ENCODE results near the gene USHBP1.
"Not testable (repeated sequence)": the region's sequence is repeated elsewhere in the genome, so short reads cannot be mapped to it uniquely, and the experiment has no call there.

The USHBP1 gene

DNA sequence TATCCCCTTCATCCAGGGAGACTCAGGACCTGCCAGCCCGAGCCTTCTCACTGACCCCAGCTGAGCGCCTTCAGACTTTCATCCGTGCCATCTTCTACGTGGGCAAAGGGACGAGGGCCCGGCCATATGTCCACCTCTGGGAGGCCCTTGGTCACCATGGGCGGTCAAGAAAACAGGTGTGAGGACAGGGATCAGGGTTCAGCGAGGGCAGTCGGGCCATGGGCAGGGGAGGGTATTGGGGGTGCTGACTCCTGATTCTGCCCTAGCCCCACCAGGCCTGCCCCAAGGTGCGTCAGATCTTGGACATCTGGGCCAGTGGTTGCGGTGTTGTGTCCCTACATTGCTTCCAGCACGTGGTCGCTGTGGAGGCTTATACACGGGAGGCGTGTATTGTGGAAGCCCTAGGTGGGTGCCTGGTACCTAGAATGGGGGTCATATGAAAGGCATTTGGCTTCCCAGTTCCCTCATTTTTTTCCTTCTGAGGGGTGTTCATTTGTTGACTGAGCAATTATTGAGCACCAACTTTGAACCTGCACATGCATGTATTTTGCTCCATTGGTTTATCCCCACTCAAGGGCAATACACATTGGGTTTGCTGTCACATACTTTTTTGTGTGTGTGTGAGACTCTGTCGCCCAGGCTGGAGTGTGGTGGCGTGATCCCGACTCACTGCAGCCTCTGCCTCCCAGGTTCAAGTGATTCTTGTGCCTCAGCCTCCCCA, 21.0 kb upstream of the USHBP1 start:
- DNase-seq (ENCODE audit: insufficient read length, low spot score), result no peak
- FAIRE-seq, result no peak
- TF ChIP-seq PAX5 (IDR thresholded peaks at IDR 0.05; ENCODE audit: insufficient read depth, low read length, severe bottlenecking), result no peak
- TF ChIP-seq TAF1 (IDR thresholded peaks at IDR 0.05; ENCODE audit: low read depth, low read length), result no peak
- TF ChIP-seq POLR2AphosphoS5 (IDR thresholded peaks at IDR 0.05; ENCODE audit: low read depth, low read length), result no peak
- TF ChIP-seq SPI1 (IDR thresholded peaks at IDR 0.05; ENCODE audit: low read depth, low read length), result no peak
- no peak for TF ChIP-seq POLR2A (IDR thresholded peaks at IDR 0.05; ENCODE audit: low read depth, low read length)
- no peak for TF ChIP-seq POU2F2 (IDR thresholded peaks at IDR 0.05; ENCODE audit: low read depth, low read length)

DNA sequence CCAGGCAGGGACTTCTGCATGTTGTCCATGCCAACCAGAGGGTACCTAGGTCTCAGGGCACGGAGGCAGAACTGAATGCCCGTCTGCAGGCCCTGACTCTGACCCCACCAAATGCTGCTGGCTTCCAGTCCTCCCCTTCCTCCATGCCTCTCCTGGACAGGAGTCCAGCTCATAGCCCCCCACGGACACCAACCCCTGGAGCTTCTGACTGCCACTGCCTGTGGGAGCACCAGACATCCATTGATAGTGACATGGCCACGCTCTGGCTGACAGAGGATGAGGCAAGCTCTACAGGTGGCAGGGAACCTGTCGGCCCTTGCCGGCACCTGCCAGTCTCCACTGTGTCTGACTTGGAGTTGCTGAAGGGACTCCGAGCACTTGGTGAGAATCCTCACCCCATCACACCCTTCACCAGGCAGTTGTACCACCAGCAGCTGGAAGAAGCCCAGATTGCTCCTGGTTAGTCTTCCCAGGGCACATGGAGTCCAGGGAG, 19.0 kb upstream of the USHBP1 start:
- FAIRE-seq (no peak), DNase-seq (ENCODE audit: insufficient read length, low spot score) (no peak)
- TF ChIP-seq PAX5 (IDR thresholded peaks at IDR 0.05; ENCODE audit: insufficient read depth, low read length, severe bottlenecking) (no peak), POU2F2 (IDR thresholded peaks at IDR 0.05; ENCODE audit: low read depth, low read length) (no peak), POLR2A (IDR thresholded peaks at IDR 0.05; ENCODE audit: low read depth, low read length) (no peak), TAF1 (IDR thresholded peaks at IDR 0.05; ENCODE audit: low read depth, low read length) (no peak), SPI1 (IDR thresholded peaks at IDR 0.05; ENCODE audit: low read depth, low read length) (no peak), POLR2AphosphoS5 (IDR thresholded peaks at IDR 0.05; ENCODE audit: low read depth, low read length) (no peak)

DNA sequence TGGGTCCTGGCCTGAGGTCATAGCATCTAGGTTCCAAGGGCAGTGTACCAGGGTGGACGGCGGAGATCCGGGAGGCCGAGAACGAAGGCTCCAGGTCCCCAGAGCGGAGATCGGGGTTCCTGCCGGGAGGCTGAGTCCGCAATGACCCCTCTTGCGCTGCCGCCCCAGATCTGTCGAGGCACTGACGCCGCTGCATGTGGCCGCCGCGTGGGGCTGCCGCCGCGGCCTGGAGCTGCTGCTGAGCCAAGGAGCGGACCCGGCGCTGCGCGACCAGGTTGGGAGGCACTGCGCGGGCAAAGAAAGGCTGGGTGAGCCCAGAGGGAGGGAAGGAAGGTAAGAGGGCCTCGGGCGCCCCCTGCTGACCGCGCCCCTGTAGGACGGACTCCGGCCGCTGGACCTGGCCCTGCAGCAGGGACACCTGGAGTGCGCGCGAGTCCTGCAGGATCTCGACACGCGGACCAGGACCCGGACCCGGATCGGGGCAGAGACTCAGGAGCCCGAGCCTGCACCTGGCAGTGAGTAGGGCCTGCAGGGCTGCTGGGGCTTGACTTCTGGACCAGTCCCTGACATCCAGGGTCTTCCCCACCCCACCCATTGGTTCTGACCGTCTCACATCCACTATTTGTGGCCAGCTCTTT, 18.1 kb upstream of the USHBP1 start:
- FAIRE-seq (peak; percentile 99), DNase-seq (ENCODE audit: insufficient read length, low spot score) (peak; percentile 93)
- TF ChIP-seq POU2F2 (IDR thresholded peaks at IDR 0.05; ENCODE audit: low read depth, low read length), result no peak
- no peak for TF ChIP-seq SPI1 (IDR thresholded peaks at IDR 0.05; ENCODE audit: low read depth, low read length)
- no peak for TF ChIP-seq PAX5 (IDR thresholded peaks at IDR 0.05; ENCODE audit: insufficient read depth, low read length, severe bottlenecking)
- TF ChIP-seq TAF1 (IDR thresholded peaks at IDR 0.05; ENCODE audit: low read depth, low read length), result no peak
- TF ChIP-seq POLR2AphosphoS5 (IDR thresholded peaks at IDR 0.05; ENCODE audit: low read depth, low read length), result no peak

DNA sequence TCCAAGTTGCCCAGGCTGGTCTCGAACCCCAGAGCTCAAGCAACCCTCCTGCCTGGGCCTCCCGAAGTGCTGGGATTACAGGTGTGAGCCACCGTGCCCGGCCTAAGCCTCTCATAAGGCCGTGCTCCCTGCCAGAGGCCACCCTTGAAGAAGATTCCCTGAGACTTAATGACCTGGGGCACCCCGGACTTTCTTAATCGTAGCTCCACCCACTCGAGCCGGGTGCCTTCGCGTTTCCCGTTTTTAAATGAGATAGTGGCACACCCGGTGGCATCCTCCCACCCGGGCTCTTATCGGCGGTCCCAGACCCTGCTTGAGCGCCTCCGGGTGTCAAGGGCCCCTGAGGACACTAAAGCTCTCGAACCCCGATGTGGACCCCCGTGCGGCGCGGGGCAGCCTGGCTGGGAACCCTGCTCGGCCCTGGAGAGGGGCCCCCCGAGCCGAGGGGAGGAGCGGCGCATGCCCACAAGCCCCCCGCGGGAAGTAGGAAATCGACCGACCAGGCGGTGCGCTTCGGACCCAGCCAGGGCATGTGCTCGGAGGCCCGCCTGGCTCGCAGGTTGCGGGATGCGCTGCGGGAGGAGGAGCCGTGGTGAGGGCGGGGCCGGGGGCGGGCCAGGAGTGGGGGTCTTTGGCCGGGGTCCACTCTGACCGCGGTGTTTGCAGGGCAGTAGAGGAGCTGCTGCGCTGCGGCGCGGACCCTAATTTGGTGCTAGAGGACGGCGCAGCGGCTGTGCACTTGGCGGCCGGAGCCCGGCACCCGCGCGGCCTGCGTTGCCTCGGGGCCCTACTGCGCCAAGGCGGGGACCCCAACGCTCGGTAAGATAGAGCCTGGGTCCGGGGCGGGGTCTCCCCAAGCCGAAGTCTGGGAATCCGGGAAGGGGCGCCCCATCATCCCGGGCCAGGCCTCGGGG, 17.1 kb upstream of the USHBP1 start, which contains the start of gene ANKLE1:
TSS of gene ANKLE1 (plus strand) at position 511 of the 914 bp plus-strand sequence. CDS start at position 531, 20 bp downstream.
- DNase-seq (ENCODE audit: insufficient read length, low spot score) (peak; percentile 78), FAIRE-seq (peak; percentile 94)
- TF ChIP-seq POU2F2 (IDR thresholded peaks at IDR 0.05; ENCODE audit: low read depth, low read length) (no peak), SPI1 (IDR thresholded peaks at IDR 0.05; ENCODE audit: low read depth, low read length) (peak; percentile 52), POLR2AphosphoS5 (IDR thresholded peaks at IDR 0.05; ENCODE audit: low read depth, low read length) (no peak), TAF1 (IDR thresholded peaks at IDR 0.05; ENCODE audit: low read depth, low read length) (no peak), POLR2A (IDR thresholded peaks at IDR 0.05; ENCODE audit: low read depth, low read length) (no peak), PAX5 (IDR thresholded peaks at IDR 0.05; ENCODE audit: insufficient read depth, low read length, severe bottlenecking) (no peak)

DNA sequence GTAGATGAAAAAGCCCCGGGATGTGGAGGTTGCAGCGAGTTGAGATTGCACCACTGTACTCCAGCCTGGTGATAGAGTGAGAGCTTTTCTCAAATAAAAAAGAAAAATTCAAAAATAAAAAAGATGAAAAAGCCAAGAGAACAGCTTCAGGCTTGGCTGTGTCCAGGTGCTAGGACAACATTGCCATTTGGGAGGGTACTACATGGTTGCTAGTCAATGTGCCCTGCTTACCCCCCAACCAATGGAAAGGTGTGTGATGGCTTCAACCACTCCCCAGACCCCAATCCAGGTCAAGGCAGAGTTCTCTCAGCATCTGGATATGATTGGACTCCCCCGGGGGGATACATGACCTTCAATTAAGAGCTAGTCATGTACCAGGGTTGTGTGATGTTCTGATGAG, 14.9 kb upstream of the USHBP1 start:
- no peak for FAIRE-seq
- TF ChIP-seq POU2F2 (IDR thresholded peaks at IDR 0.05; ENCODE audit: low read depth, low read length), result no peak
- TF ChIP-seq SPI1 (IDR thresholded peaks at IDR 0.05; ENCODE audit: low read depth, low read length), result no peak
- TF ChIP-seq POLR2A (IDR thresholded peaks at IDR 0.05; ENCODE audit: low read depth, low read length), result no peak
- TF ChIP-seq PAX5 (IDR thresholded peaks at IDR 0.05; ENCODE audit: insufficient read depth, low read length, severe bottlenecking), result no peak
- no peak for TF ChIP-seq POLR2AphosphoS5 (IDR thresholded peaks at IDR 0.05; ENCODE audit: low read depth, low read length)
- TF ChIP-seq TAF1 (IDR thresholded peaks at IDR 0.05; ENCODE audit: low read depth, low read length), result no peak
- DNase-seq (ENCODE audit: insufficient read length, low spot score), result no peak

DNA sequence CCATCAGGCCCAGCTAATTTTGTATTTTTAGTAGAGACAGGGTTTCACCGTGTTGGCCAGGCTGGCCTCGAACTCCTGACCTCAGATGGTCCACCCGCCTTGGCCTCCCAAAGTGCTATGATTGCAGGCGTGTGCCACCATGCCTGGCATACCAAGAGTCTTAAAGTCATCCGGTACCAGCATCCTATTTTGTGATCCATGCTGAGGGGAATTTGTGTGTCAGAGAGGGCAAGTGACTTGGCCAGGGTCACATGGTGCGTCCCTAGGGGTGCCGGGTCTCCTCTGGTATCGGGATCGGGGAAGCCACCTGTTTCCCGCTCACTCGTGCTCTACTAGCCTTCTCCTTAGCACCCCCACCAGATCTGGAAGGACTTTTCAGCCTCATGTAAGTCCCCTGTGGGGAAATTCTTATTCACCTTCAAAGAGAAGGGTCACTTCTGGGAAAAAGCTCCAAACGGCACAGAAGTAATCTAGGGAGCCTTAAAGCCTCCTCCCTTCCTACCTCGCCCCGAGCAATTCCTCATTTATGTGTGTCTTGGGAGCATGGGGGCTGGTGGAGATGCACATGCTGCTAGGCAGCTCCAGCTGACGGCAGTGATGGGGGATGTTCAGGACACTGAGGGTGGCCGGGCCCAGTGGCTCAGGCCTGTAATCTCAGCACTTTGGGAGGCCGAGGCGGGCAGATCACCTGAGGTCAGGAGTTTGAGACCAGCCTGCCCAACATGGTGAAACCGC, 11.1 kb upstream of the USHBP1 start:
- TF ChIP-seq POU2F2 (IDR thresholded peaks at IDR 0.05; ENCODE audit: low read depth, low read length), result no peak
- TF ChIP-seq PAX5 (IDR thresholded peaks at IDR 0.05; ENCODE audit: insufficient read depth, low read length, severe bottlenecking), result no peak
- TF ChIP-seq SPI1 (IDR thresholded peaks at IDR 0.05; ENCODE audit: low read depth, low read length), result no peak
- TF ChIP-seq POLR2A (IDR thresholded peaks at IDR 0.05; ENCODE audit: low read depth, low read length), result no peak
- no peak for TF ChIP-seq TAF1 (IDR thresholded peaks at IDR 0.05; ENCODE audit: low read depth, low read length)
- no peak for TF ChIP-seq POLR2AphosphoS5 (IDR thresholded peaks at IDR 0.05; ENCODE audit: low read depth, low read length)
- FAIRE-seq, result no peak
- no peak for DNase-seq (ENCODE audit: insufficient read length, low spot score)

DNA sequence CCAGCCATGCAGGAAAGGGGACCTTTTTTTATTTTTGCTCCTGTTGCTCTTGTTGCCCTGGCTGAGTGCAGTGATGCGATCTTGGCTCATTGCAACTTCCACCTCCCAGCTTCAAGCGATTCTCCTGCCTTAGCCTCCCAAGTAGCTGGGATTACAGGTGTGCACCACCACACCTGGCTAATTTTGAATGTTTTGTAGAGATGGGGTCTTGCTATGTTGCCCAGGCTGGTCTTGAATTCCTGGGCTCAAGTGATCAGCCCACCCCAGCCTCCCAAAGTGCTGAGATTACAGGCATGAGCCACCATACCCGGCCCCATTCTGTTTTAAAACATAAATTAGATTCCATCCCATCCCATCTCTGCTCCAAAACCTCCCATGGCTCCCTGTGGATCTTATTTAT, 10.3 kb upstream of the USHBP1 start:
- FAIRE-seq; DNase-seq (ENCODE audit: insufficient read length, low spot score): not testable (repeated sequence)

DNA sequence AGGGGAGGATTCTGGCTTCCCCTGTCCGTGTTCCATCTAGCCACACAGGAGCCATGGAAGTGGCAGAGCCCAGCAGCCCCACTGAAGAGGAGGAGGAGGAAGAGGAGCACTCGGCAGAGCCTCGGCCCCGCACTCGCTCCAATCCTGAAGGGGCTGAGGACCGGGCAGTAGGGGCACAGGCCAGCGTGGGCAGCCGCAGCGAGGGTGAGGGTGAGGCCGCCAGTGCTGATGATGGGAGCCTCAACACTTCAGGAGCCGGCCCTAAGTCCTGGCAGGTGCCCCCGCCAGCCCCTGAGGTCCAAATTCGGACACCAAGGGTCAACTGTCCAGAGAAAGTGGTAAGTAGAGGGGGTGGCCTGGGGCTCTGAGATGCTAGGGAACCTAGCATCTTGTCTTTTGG, 4.2 kb upstream of the USHBP1 start:
- FAIRE-seq (no peak), DNase-seq (ENCODE audit: insufficient read length, low spot score) (no peak)
- TF ChIP-seq POLR2AphosphoS5 (IDR thresholded peaks at IDR 0.05; ENCODE audit: low read depth, low read length) (no peak), PAX5 (IDR thresholded peaks at IDR 0.05; ENCODE audit: insufficient read depth, low read length, severe bottlenecking) (no peak), TAF1 (IDR thresholded peaks at IDR 0.05; ENCODE audit: low read depth, low read length) (no peak), SPI1 (IDR thresholded peaks at IDR 0.05; ENCODE audit: low read depth, low read length) (no peak), POLR2A (IDR thresholded peaks at IDR 0.05; ENCODE audit: low read depth, low read length) (no peak), POU2F2 (IDR thresholded peaks at IDR 0.05; ENCODE audit: low read depth, low read length) (no peak)

Data from GM12891 (cell line).